Measurements from ENCODE around the gene RXYLT1.

RXYLT1 gene

DNA sequence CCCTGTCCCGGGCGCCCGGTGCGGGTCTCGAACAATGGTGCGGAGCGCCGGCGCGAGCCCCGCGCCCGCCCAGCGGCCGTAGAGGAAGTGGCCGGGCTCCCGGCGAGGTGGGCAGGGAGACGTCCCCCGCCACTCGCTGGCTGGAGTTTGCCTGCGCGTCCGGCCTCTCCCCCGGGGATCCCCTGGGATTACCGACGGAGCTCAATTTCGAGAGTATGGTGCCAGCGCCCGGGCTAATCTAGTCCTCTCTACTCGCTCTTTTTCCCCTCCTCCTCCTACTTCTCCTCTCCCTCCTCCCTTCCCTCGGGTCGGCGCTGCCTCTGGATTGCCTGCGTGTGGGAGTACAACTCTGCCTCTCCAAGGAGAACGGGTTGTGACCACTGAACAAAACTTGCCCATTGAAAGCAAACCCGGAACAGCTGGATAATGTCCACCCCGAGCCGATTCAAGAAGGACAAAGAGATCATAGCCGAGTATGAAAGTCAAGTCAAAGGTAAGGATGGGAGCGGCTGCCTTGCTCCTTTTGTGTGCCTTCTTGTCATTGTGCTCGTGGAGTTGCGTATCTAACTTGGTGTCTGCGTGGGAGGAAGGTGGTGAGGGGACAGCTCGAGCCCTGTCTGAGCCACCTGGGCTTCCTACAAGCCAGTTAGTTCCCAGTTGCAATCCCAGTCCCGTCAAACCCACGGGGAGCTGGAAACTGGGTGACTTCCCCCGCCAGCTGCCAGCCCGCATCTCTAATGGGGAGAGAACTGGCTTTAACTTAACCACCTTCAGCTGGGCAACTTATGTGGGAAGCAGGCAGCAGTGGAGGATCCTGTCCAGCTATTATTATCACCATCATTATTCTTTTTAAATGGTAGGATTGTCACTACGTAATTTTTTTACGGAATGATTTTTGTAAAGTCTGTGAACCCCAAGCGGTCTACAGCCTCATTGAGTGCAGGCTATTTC is 65.0 kb downstream of the RXYLT1 start, which contains the start of gene SRGAP1:
SRGAP1 (plus strand) TSS at position 310 of the 951 bp plus-strand sequence; CDS start at position 427, 117 bp downstream.
- H3K9me3 Mint-ChIP-seq = no peaks in the 10 kb centered on the region
- H3K27ac Mint-ChIP-seq = peak within 1 kb of the TSS; percentile 13
- H3K4me1 Mint-ChIP-seq (ENCODE audit: low read depth) = peaks cover 9% of the 10 kb centered on the region
- peaks cover 38% of the 10 kb centered on the region for H3K27me3 Mint-ChIP-seq
- no peaks in the 10 kb centered on the region for H3K36me3 Mint-ChIP-seq (ENCODE audit: low read depth)
- H3K4me3 Mint-ChIP-seq = peak within 1 kb of the TSS; percentile 84

DNA sequence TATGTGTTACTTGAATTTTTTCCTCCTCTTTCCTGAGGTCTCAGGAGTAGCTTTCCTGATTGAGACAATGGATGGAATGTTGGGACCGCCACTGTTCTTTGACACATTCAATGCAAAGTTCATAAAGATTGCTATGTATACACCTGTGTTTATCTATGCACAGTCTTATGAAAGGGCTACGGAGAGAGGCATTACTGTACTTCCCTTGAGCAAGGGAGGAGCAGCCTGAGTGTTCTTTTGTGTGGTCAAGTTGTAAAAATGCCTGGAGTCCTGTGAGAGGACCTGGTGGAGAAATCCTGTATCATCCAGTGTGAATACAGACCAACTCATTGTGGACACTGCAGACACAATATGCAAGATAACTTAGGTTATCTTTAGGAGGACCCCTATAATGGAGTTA is 66.0 kb downstream of the RXYLT1 start:
- no peaks in the 10 kb centered on the region for H3K9me3 Mint-ChIP-seq
- H3K4me1 Mint-ChIP-seq (ENCODE audit: low read depth) = peaks cover 9% of the 10 kb centered on the region
- H3K36me3 Mint-ChIP-seq (ENCODE audit: low read depth) = no peaks in the 10 kb centered on the region
- no peak overlapping the region for H3K27ac Mint-ChIP-seq
- no peak overlapping the region for H3K4me3 Mint-ChIP-seq
- H3K27me3 Mint-ChIP-seq = peaks cover 38% of the 10 kb centered on the region

DNA sequence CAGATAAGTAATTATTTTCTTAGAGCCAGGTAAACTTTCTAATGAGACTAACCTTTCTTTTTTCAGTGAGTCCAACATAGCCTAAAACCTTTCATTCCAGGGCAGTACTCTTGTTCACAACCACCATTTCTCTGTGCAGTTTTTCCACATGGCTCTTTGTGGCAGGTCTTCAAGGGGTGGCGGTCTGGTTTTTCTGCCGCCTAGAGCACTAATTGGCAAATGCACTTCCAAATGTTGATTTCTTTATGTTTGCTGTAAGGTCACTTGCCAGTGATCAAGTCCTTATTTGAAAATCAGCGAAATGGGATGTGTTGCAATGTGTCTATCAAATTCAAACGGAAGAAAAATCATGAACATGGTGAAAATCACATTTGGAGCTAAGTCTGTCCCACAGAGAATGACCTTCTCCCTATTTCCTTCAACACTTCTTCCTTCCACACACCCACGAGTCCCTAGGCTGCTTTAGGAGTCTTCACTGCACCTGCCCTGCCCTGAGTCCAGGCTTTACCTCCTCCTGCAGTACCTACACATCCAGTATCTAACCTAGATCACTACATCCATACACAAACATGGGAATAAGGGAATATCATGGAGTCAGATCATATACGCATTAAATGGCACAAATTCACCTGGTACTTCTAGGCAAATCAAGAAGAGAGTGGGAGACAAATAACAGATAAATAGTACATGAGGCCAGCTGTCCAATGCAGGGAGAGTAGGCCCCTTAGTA is 66.7 kb downstream of the RXYLT1 start:
- no peak overlapping the region for H3K4me3 Mint-ChIP-seq
- peaks cover 9% of the 10 kb centered on the region for H3K4me1 Mint-ChIP-seq (ENCODE audit: low read depth)
- peaks cover 38% of the 10 kb centered on the region for H3K27me3 Mint-ChIP-seq
- no peak overlapping the region for H3K27ac Mint-ChIP-seq
- no peaks in the 10 kb centered on the region for H3K9me3 Mint-ChIP-seq
- no peaks in the 10 kb centered on the region for H3K36me3 Mint-ChIP-seq (ENCODE audit: low read depth)

DNA sequence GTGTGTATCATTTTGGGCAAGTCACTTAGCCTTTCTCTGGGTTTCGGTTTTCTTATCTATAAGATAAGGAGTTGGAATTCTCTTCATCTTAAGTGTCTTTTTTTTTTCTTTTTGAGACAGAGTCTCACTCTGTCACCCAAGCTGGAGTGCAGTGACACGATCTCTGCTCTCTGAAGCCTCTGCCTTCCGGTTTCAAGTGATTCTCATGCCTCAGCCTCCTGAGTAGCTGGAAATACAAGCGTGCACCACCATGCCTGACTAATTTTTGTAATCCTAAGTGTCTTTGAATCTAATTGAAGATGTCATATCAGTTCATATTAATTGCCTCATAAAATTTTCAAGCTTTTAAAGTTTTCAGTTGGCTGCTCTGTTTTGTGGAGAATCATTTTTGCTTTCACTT is 68.7 kb downstream of the RXYLT1 start:
- H3K4me3 Mint-ChIP-seq = no peak overlapping the region
- H3K27ac Mint-ChIP-seq = no peak overlapping the region
- H3K36me3 Mint-ChIP-seq (ENCODE audit: low read depth) = no peaks in the 10 kb centered on the region
- peaks cover 5% of the 10 kb centered on the region for H3K4me1 Mint-ChIP-seq (ENCODE audit: low read depth)
- H3K9me3 Mint-ChIP-seq = no peaks in the 10 kb centered on the region
- H3K27me3 Mint-ChIP-seq = peaks cover 34% of the 10 kb centered on the region

DNA sequence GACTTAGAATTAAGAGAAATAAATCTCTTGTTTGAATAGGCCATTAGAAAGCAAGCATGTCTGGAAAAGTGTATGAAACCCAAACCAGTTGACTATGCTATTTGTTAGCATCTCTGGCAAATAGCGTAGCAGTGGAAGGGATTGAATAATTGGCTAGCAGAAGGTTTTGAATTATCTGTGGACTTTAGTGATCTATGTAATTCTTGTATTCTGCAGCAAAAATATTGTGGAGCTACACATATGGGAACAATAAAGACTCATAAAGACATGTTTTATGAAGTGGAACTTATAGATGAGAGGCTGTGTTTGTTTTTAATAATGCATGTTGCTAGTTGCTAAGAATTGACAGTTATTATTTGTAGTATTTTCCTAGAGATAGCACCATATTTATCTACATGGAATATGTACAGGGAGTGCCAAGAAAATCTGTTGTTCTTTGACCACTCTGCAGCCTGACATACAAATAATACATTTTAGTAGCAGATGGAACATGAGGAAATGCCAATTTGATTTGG is 69.5 kb downstream of the RXYLT1 start:
- Mint-ChIP-seq H3K9me3 (no peaks in the 10 kb centered on the region), H3K27ac (no peak overlapping the region), H3K4me1 (ENCODE audit: low read depth) (peaks cover 5% of the 10 kb centered on the region), H3K4me3 (no peak overlapping the region), H3K27me3 (peaks cover 34% of the 10 kb centered on the region), H3K36me3 (ENCODE audit: low read depth) (no peaks in the 10 kb centered on the region)

DNA sequence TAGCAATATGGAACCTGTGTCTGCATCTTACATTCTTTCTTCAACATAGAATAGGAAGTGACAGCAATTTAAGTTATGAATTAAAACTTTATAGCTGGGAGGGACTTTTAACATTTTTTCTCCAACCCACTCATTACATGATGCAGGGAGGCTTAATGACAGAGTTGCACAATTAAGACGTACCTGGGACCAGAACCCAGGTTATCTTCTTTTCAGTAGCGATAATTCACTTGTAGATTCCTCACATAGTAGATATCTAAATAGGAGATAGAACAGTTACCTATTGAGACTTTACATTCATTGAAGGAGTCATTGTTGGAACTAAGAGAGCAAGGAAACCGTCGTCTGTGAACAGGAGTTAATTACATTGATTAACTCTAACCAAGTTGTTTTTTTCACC is 69.9 kb downstream of the RXYLT1 start:
- H3K4me1 Mint-ChIP-seq (ENCODE audit: low read depth) = peaks cover 5% of the 10 kb centered on the region
- peaks cover 32% of the 10 kb centered on the region for H3K27me3 Mint-ChIP-seq
- no peaks in the 10 kb centered on the region for H3K9me3 Mint-ChIP-seq
- H3K36me3 Mint-ChIP-seq (ENCODE audit: low read depth) = no peaks in the 10 kb centered on the region
- H3K4me3 Mint-ChIP-seq = no peak overlapping the region
- no peak overlapping the region for H3K27ac Mint-ChIP-seq

DNA sequence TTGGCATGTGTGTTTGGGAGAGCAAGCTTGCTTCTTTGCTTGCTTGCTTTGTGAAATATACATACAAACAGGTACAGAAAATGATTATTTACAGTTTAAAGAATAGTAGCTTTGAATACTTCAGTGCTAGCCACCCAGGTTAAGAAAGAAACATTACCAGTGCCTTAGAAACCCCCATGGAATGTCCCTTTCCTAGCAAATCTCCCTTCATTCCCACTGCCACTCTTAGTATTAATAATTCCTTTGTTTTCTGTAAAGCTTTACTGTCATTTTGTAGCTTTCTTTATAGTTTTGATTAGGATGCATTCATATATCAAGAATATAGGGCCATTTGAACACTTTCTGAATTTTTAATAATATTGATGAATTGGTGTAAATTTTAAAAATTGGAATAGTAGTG is 74.3 kb downstream of the RXYLT1 start:
- Mint-ChIP-seq H3K9me3 (no peaks in the 10 kb centered on the region), H3K4me3 (no peak overlapping the region), H3K27ac (no peak overlapping the region), H3K27me3 (peaks cover 6% of the 10 kb centered on the region), H3K4me1 (ENCODE audit: low read depth) (no peaks in the 10 kb centered on the region), H3K36me3 (ENCODE audit: low read depth) (no peaks in the 10 kb centered on the region)

DNA sequence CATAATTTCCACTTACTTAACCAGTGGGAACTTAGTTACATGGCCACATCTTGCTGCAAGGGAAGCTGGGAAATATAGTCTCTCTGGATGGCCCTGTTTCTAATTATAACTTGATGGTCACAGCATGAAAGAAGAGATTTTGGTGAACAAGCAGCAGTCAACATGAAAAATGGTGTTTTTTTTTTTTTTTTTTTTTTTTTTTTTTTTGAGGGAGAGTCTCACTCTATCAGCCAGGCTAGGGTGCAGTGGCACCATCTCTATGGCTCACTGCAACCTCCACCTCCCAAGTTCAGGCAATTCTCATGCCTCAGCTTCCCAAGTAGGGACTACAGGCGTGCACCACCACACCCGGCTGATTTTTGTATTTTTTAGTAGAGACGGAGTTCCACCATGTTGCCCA is 75.6 kb downstream of the RXYLT1 start:
- H3K4me1 Mint-ChIP-seq (ENCODE audit: low read depth) = no peaks in the 10 kb centered on the region
- no peak overlapping the region for H3K4me3 Mint-ChIP-seq
- H3K36me3 Mint-ChIP-seq (ENCODE audit: low read depth) = no peaks in the 10 kb centered on the region
- no peaks in the 10 kb centered on the region for H3K9me3 Mint-ChIP-seq
- H3K27me3 Mint-ChIP-seq = peaks cover 6% of the 10 kb centered on the region
- H3K27ac Mint-ChIP-seq = no peak overlapping the region

DNA sequence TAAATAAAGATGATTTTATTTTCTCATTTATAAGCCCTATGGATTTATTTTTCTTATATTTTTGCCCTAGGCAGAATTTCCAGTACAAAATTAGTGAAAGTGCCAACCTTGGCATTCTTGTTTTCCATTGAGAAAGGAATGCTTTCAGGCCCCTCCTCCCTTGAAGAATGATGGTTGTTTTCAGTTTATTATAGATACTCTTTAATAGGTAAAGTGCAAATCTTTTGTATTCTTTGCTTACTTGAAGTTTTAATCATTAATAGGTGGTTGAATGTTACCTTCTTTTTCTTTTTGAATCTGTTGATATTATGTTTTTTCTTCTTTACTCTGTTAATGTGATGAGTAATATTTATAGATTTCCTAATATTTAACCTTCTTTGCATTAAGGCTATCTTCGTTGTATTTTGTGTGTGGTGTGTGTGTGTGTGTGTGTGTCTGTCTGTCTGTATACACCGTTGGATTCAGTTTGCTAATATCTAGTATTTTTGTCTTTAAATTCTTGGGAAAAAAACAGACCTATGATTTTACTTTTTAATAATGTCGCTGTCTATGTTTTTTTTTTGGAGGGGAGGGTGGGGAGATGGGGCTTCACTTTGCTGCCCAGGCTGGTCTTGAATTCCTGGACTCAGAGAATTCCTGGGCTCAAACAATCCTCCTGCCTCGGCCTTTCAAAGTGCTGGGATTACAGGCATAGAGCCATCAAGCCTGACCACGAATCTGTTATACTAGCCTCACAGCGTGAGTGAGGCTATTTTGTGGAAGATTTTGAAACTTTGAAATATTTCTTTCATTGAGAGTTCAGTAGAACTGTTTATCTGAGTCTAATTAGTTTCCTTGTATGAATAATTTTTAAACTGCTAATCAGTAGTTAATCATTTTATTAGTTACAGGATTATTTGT is 78.3 kb downstream of the RXYLT1 start:
- H3K27ac Mint-ChIP-seq = no peak overlapping the region
- H3K27me3 Mint-ChIP-seq = peaks cover 6% of the 10 kb centered on the region
- H3K36me3 Mint-ChIP-seq (ENCODE audit: low read depth) = no peaks in the 10 kb centered on the region
- no peaks in the 10 kb centered on the region for H3K4me1 Mint-ChIP-seq (ENCODE audit: low read depth)
- H3K9me3 Mint-ChIP-seq = no peaks in the 10 kb centered on the region
- H3K4me3 Mint-ChIP-seq = no peak overlapping the region
